ENCODE results near the gene UPP2. TPM values are rescaled to one million over a fixed set of nuclear protein-coding genes. Genes with fewer than 3 reads are reported as not detected.

UPP2 gene
- total and polyA plus RNA-seq, 9 of the 15 experiments (the other 6 are each of a cell fraction or from before 2014, with no cell fraction given): not detected

DNA sequence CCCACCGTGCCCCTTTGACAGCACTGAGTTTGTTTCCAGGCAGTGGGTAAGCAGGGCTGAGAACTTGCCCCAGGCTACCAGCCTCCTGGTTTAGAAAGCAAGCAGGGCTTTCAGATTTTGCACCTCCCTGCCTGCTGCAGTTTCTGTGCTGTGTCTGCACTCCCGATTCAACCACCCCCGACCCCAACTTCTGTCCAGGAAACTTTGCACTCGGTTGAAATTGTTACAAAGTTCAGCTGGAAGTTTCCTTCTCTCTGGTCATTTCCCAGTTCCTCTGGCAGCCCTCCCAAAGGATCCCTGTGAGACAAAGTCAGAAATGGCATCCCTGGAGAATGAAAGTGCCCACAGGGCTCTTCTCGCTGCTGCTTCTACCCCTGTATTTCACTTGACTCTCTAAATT lies 12.4 kb upstream of the UPP2 start (continued):
- no peak for TF ChIP-seq SUPT5H (IDR thresholded peaks at IDR 0.05)
- no peak for TF ChIP-seq ZNF609 (CRISPR knock-in tag; IDR thresholded peaks at IDR 0.05; ENCODE audit: borderline replicate concordance)
- TF ChIP-seq NCOA4 (IDR thresholded peaks at IDR 0.05; ENCODE audit: partially characterized antibody): no peak
- TF ChIP-seq, protein P1, sequence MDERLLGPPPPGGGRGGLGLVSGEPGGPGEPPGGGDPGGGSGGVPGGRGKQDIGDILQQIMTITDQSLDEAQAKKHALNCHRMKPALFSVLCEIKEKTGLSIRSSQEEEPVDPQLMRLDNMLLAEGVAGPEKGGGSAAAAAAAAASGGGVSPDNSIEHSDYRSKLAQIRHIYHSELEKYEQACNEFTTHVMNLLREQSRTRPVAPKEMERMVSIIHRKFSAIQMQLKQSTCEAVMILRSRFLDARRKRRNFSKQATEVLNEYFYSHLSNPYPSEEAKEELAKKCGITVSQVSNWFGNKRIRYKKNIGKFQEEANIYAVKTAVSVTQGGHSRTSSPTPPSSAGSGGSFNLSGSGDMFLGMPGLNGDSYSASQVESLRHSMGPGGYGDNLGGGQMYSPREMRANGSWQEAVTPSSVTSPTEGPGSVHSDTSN (CRISPR knock-in tag; IDR thresholded peaks at IDR 0.05; ENCODE audit: low read depth): no peak
- TF ChIP-seq, protein P1 (tag; conservative IDR thresholded peaks at IDR 0.05; ENCODE audit: low read depth): no peak
- no peak for TF ChIP-seq FOXK1 (CRISPR knock-in tag; IDR thresholded peaks at IDR 0.05; ENCODE audit: borderline replicate concordance)
- TF ChIP-seq TCFL5 (CRISPR knock-in tag; conservative IDR thresholded peaks at IDR 0.05): no peak
- TF ChIP-seq CBX2 (IDR thresholded peaks at IDR 0.05; ENCODE audit: insufficient read depth, low read length, poor library complexity, severe bottlenecking): no peak
- TF ChIP-seq ARHGAP35 (IDR thresholded peaks at IDR 0.05; ENCODE audit: partially characterized antibody): no peak

Measured in K562 (cell line).